ENCODE data around the gene NRTN. TPM values are rescaled to one million over a fixed set of nuclear protein-coding genes. Genes with fewer than 3 reads are reported as not detected.
"Not testable (repeated sequence)": the region's sequence is repeated elsewhere in the genome, so short reads cannot be mapped to it uniquely, and the experiment has no call there.

Gene NRTN
- total RNA-seq, 1 experiment from 2014 or later: 4.8 TPM

- DNase-seq (ENCODE audit: low read depth, low spot score): no peak
- in situ Hi-C loops (cut with HindIII; ENCODE audit: low pct_unique_long_range_greater_than_20kb, low sequenced_read_pairs): no loop called here
Measured at GRCh38 chr19:5826531-5827341, 21.9 kb downstream of the NRTN start.

- DNase-seq (ENCODE audit: low read depth, low spot score): no peak
- in situ Hi-C loops (cut with HindIII; ENCODE audit: low pct_unique_long_range_greater_than_20kb, low sequenced_read_pairs): no loop called here
Measured at GRCh38 chr19:5827342-5827890, 22.5 kb downstream of the NRTN start.

GRCh38 chr19:5827891-5828660, 23.2 kb downstream of the NRTN start:
- in situ Hi-C loops (cut with HindIII; ENCODE audit: low pct_unique_long_range_greater_than_20kb, low sequenced_read_pairs): no loop called here
- DNase-seq (ENCODE audit: low read depth, low spot score): no peak

- no peak for DNase-seq (ENCODE audit: low read depth, low spot score)
- in situ Hi-C loops (cut with HindIII; ENCODE audit: low pct_unique_long_range_greater_than_20kb, low sequenced_read_pairs): no loop called here
Measured at GRCh38 chr19:5828661-5829566, 24.0 kb downstream of the NRTN start.

GRCh38 chr19:5829567-5830310, 24.9 kb downstream of the NRTN start:
- in situ Hi-C loops (cut with HindIII; ENCODE audit: low pct_unique_long_range_greater_than_20kb, low sequenced_read_pairs): no loop called here
- no peak for DNase-seq (ENCODE audit: low read depth, low spot score)

GRCh38 chr19:5831159-5831558, 26.3 kb downstream of the NRTN start:
- no peak for DNase-seq (ENCODE audit: low read depth, low spot score)
- in situ Hi-C loops (cut with HindIII; ENCODE audit: low pct_unique_long_range_greater_than_20kb, low sequenced_read_pairs): no loop called here

GRCh38 chr19:5832061-5832460, 27.2 kb downstream of the NRTN start:
- in situ Hi-C loops (cut with HindIII; ENCODE audit: low pct_unique_long_range_greater_than_20kb, low sequenced_read_pairs): no loop called here
- DNase-seq (ENCODE audit: low read depth, low spot score): no peak

GRCh38 chr19:5832527-5833216, 27.8 kb downstream of the NRTN start:
- peak; percentile 26 for DNase-seq (ENCODE audit: low read depth, low spot score)
- in situ Hi-C loops (cut with HindIII; ENCODE audit: low pct_unique_long_range_greater_than_20kb, low sequenced_read_pairs): no loop called here

- in situ Hi-C loops (cut with HindIII; ENCODE audit: low pct_unique_long_range_greater_than_20kb, low sequenced_read_pairs): no loop called here
Measured at GRCh38 chr19:5837761-5838352, 33.0 kb downstream of the NRTN start.

GRCh38 chr19:5838353-5839064, 33.6 kb downstream of the NRTN start:
- in situ Hi-C loops (cut with HindIII; ENCODE audit: low pct_unique_long_range_greater_than_20kb, low sequenced_read_pairs): no loop called here
- DNase-seq (ENCODE audit: low read depth, low spot score): no peak

More at GRCh38 chr19:5837761-5838352, 33.0 kb downstream of the NRTN start:
- DNase-seq (ENCODE audit: low read depth, low spot score): no peak

GRCh38 chr19:5839065-5840017, 34.5 kb downstream of the NRTN start, which contains the start of gene FUT6:
Gene FUT6, minus strand, starts transcription at chr19:5839702. Its CDS starts 7,135 bp downstream, at chr19:5832567.
- DNase-seq (ENCODE audit: low read depth, low spot score): no peak
- in situ Hi-C loops (cut with HindIII; ENCODE audit: low pct_unique_long_range_greater_than_20kb, low sequenced_read_pairs): no loop called here

GRCh38 chr19:5841735-5842111, 36.9 kb downstream of the NRTN start:
- DNase-seq (ENCODE audit: low read depth, low spot score); in situ Hi-C loops (cut with HindIII; ENCODE audit: low pct_unique_long_range_greater_than_20kb, low sequenced_read_pairs): not testable (repeated sequence)

- no peak for DNase-seq (ENCODE audit: low read depth, low spot score)
- in situ Hi-C loops (cut with HindIII; ENCODE audit: low pct_unique_long_range_greater_than_20kb, low sequenced_read_pairs): no loop called here
Measured at GRCh38 chr19:5843295-5843927, 38.5 kb downstream of the NRTN start.
